HG03565 (cell line): ENCODE measurements around the gene XKR7.
A peak's percentile ranks its signal among the peaks of the same experiment; 100 is the strongest.
"Not testable (repeated sequence)": the region's sequence is repeated elsewhere in the genome, so short reads cannot be mapped to it uniquely, and the experiment has no call there.

Source experiments
- ATAC-seq: cut with Tn5 transposase; IDR thresholded peaks from one replicate; pipeline ENCODE4 v1.9.1; 2021; ENCODE audit warnings: mild to moderate bottlenecking, moderate library complexity; ENCODE audit not compliant: unreplicated experiment

Gene XKR7, protein sequence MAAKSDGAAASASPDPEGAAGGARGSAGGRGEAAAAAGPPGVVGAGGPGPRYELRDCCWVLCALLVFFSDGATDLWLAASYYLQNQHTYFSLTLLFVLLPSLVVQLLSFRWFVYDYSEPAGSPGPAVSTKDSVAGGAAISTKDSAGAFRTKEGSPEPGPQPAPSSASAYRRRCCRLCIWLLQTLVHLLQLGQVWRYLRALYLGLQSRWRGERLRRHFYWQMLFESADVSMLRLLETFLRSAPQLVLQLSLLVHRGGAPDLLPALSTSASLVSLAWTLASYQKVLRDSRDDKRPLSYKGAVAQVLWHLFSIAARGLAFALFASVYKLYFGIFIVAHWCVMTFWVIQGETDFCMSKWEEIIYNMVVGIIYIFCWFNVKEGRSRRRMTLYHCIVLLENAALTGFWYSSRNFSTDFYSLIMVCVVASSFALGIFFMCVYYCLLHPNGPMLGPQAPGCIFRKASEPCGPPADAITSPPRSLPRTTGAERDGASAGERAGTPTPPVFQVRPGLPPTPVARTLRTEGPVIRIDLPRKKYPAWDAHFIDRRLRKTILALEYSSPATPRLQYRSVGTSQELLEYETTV

DNA sequence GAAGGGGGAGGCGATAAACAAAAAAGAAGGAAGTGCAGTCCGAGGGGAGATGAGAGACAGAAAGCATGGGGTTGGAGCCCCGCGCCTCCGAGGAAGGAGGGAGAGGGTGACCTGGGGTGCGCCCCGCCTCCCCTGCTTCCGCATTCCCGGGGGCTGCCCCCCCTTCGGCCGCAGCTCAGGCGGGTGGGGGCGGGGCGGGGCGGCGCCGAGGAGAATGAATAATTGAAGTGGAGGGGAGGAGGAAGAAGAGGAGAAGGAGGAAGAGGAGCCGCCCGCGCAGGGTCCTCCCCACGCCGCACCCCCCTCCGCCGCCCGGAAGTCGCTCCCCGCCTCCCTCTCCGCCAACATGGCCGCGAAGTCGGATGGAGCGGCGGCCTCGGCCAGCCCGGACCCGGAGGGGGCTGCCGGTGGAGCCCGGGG, at the start of gene XKR7:
XKR7 (plus strand) TSS at position 322 of the 420 bp plus-strand sequence; CDS start at position 347, 25 bp downstream.
- no peak for ATAC-seq

DNA sequence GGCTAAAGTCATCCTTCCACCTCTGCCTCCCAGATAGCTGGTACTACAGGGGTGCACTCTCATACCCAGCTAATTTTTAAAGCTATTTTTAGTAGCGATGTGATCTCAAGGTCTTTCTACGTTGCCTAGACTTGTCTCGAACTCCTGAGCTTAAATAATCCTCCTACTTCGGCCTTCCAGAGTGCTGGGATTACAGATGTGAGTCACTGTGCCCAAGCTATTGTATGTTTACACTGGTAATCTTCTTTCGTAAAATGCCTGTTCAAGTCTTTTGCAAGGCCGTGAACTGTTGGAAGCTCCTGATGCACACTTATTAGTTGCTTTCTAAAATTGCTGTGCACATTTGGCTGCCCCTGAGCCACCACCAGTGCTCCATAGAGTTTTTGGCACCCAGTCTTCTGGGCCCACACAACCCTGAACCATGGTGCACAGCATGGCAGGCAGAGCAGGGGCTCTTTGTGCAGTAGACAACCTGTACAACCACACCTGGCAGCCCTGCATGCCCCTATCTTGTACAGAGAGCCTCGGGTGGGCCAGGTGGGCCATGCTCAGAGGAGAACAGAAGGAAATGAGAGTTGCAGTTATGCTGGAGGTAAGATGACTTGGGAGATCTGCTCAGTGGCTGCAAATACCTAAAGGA, 49.4 kb upstream of the XKR7 start:
- ATAC-seq: no peak

DNA sequence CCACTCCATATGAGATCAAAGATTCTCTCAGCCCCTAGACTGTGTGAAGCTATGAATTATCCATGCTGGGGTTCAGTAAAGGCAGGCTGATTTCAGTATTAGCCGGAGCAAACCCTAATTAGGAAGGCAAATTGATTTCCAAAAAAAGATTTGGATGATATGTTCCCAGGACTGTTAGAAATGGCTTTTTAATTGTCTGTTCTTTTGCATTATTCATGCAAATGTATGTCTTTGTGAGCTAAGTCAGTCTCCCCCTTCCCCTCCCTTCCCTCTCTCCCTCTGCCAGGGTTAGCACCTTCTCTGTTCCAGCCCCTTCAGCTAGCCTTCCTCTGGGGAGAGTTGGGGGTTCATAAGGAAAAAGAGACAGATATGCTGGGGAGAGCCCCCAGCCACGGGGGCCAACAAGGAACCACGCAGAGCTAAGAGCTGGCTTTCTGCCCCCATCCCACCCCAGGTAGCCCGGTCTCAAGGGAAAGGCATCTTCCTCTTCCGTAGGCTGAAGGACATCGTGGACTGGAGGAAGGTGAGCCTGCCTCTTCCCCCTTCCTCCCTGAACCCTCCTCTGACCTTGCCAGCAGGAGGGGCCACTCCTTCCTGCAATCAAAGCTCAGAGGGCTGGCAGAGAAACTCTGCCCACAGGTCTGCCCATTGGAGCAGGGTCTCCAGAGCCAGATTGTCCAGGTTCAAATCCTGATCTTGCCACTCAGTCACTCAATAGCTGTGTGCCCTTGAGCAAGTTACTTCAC, 48.4 kb upstream of the XKR7 start:
- no peak for ATAC-seq

DNA sequence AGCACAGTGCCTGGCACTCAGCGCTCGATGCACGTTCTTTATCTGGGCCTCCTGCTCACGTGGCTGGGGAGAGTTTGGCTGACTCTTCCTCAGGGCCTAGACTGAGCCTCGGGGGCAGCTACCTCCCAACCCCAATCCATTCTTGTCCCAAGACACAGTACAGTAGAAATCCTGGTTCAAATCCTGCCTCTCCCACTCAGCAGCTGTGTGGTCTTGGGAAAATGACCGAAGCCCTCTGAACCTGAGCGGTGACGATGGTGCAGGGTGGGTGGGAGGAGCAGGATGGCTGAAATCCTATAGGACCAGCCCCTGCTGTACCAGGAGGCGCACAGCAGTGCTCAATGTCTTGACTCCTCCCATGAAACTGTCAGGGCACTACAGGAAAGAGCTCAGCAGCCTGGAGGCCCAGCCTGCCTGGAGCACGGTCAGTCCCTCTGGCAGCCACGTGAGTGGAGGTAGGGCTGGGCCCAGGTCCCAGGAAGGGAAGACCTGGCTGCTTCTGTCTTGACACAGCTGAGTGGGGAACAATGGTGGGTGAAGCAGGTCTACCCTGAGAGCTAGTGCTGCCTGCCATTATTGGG, 47.6 kb upstream of the XKR7 start:
- ATAC-seq: no peak

DNA sequence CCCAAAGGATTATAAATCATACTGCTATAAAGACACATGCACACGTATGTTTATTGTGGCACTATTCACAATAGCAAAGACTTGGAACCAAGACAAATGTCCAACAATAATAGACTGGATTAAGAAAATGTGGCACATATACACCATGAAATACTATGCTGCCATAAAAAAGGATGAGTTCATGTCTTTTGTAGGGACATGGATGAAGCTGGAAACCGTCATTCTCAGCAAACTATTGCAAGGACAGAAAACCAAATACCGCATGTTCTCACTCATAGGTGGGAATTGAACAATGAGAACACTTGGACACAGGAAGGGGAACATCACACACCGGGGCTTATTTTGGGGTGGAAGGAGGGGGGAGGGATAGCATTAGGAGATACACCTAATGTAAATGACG, 46.5 kb upstream of the XKR7 start:
- not testable (repeated sequence) for ATAC-seq

DNA sequence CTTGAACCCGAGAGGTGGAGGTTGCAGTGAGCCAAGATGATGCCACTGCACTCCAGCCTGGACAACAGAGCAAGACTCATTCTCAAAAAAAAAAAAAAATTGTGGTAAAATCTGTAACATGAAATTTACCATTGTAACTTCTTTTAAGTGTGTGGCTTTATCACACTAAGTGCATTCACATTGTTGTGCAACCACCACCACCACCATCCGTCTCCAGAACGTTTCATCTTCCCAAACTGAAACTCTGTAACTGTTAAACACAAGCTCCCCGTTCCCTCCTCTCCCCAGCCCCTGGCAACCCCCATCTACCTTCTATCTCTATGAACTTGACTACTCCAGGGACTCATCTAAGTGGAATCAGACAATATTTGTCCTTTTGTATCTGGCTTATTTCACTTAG, 45.8 kb upstream of the XKR7 start:
- ATAC-seq: no peak

DNA sequence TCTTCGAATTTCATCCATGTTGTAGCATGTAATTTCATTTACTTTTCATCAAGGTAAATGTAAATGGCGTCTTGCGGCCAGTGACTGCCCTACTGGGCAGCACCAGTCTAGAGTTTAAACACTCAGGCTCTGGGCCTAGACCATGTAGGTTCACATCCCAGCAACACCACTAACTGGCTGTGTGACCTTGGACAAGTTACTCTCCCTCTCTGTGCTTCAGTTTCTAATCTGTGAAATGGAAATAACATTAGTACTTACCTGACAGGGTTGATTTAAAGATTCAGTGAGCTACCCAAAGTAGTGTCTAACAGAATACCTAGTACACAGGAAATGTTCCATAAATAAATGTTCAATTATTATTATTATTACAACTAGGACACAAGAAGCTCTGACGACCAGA, 45.4 kb upstream of the XKR7 start:
- no peak for ATAC-seq

DNA sequence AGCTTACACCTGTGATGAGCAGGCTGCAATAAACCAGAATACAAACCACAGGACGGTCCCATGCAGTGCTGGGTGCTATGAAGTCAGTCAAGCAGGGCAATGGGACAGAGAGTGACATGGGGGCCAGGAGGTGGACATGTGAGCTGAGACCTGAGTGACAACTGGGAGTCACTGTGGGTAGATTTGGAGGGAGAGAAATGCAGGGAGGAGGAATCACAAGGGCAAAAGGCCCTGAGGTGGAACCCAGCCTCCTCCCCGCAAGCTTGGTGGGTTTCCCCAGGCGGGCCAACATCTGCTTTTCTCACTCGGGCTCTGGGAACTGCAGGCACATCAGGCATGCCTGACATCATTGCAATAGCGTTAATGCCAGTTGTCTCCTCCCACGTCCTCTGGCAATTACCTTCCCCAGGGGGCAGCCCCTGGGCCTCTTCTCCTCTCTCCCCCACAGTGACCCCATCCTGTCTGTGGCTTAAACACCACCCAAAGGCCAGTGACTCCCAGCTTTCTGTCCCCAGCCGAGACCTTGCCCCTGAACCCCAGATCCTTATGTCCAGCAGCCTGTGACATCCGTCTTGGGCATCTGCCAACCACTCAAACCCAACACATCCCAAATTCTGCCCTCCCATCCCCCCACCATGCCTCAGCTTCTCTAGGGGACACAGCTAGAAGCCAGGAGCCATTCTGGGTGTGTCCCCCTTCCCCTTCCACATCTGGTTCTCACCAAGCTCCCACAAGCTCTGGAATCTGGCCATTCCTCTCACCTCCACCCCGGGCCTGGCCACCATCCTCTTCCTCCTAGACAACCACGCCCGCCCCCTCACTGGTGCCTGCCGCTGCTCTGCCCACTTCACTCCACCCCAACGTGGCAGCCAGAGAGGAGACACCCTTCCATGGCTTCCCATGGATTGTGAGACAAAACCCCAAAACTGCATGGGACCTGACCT, 44.3 kb upstream of the XKR7 start:
- ATAC-seq: peak; percentile 62

DNA sequence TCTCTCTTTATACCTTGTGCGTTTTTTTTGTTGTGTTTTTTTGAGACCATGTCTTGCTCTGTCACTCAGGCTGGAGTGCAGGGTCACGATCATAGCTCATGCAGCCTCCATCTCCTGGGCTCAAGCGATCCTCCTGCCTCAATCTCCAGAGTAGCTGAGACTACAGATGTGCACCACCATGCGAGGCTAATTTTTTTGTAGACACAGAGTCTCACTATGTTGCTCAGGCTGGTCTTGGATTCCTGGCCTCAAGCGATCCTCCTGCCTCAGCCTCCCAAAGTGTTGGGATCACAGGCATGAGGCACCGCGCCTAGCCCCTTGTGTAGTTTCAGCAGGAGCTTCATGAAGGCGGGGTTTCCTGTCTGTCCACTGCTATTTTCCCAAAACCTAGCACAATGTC, 43.4 kb upstream of the XKR7 start:
- ATAC-seq: no peak

DNA sequence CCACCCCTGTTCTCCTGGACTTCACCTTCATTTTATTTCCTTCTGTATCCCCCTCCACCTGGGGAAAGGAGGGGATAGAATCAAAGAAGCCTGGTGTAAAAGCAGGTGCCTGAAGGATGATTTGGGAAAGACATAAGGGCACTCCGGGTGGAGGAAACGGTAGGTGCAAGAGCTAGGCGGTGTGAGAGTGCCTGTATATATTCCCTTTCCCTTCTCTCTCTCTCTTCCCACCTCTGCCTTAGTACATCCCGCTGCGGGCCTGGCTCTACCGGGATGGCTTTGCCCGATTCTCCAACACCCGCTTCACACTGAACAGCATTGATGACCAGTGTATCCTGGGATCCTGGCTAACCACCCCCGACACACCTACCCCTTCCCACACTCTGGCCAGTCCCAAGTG, 42.3 kb upstream of the XKR7 start:
- no peak for ATAC-seq

DNA sequence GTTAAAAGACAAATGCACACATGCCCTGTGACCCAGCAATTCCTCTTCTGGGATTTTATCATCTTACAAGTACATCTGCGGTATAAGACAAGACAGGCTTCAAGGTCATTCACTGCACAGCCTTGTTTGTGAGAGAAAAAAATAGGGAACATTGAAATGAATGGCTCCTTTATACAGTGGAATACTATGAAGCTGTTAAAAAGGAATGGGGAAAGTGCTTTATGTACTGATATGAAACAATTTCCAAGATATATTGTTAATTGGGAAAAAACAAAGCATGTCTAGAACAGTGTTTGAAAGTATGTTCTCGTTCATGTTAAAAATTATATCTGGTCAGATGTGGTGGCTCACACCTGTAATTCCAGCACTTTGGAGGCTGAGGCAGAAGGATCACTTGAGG, 41.5 kb upstream of the XKR7 start:
- no peak for ATAC-seq

DNA sequence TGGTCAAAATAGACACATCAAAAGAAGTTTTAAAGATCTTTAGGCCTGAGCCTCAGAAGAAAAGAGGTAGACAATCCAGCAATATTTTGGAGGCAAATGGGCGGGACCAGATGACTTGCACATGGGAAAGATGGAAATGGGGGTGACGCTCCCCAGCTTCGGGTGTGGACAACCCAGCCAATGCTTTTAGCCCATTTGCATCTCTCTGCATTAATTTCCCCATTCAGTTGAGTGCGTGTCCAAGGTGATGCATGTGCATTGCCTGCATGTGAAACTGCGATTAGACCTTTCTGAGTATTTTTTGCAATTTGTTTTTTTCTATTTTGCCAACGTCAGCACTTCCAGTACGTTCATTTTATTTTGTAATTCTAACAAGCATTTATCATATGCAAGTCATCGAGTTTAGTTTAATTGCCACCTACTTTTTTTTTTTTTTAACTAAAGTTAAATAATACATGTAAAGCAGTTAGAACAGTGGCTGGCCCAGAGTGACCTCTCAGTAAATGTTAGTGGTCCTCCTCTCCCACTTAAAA, 40.3 kb upstream of the XKR7 start:
- ATAC-seq: no peak

DNA sequence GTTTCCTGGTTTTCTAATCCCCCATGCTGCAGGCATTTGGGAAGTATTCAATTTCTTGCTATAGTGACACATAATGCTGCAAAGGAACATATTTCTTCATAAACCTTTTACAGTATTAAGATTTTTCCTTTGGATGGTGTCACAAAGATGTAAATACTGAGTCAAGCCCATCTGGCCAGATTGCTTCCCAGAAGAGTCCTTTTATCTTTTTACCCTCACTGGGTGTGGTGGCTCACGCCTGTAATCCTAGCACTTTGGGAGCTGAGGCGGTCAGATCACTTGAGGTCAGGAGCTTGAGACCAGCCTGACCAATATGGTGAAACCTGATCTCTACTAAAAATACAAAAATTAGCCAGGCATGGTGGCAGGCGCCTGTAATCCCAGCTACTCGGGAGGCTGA, 38.3 kb upstream of the XKR7 start:
- not testable (repeated sequence) for ATAC-seq

DNA sequence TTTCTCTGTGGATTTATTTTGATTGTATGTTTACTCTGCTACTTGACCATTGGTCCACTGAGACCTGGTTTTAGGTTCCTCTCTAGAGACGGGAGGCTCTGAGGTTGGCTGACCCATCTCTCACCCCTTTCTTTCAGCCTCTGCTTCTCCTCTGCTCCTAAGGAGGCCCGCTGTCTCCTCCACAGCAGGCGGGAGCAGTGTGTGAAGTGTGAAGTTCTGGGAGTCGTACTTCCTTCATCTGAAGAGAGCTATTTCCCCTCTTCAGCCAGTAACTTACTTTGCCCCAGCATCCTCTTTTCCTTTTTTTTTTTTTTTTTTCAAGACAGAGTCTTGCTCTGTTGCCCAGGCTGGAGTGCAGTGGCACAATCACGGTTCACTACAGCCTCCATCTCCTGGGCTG, 37.2 kb upstream of the XKR7 start:
- no peak for ATAC-seq

DNA sequence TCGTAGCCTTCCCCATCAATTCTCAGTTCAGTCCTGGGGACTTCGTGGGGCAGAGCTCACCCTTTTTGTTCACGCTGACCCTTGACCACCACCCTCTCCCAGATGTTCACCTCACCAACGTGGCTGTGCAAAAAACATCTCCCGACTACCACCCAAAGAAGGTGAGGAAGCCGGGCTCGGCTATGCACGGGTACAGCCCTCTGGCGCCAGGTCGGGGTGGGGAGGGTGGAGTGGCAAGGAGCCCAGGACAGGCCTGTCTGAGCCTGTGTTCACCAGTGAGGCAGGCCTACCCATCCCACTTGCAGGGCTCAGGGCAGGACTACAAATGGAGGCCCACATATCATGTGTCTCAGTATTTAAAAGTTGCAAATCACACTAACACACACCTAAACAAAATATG, 34.3 kb upstream of the XKR7 start:
- ATAC-seq: no peak

DNA sequence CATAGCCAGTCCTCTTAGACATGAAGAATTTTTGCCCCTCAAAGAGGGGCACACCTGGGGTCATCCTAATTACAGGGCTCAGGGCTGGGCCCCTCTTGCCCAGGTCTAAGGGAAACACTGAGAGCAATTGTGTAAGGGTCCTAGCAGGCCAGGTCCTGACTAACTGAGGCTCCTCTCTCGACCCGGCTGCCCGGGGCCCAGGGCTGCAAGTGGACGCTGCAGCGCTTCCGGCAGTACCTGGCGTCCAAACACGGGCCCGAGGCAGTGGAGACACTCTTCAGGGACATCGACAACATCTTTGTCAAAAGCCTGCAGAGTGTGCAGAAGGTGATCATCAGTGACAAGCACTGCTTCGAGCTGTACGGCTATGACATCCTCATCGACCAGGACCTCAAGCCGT, 33.5 kb upstream of the XKR7 start:
- no peak for ATAC-seq

DNA sequence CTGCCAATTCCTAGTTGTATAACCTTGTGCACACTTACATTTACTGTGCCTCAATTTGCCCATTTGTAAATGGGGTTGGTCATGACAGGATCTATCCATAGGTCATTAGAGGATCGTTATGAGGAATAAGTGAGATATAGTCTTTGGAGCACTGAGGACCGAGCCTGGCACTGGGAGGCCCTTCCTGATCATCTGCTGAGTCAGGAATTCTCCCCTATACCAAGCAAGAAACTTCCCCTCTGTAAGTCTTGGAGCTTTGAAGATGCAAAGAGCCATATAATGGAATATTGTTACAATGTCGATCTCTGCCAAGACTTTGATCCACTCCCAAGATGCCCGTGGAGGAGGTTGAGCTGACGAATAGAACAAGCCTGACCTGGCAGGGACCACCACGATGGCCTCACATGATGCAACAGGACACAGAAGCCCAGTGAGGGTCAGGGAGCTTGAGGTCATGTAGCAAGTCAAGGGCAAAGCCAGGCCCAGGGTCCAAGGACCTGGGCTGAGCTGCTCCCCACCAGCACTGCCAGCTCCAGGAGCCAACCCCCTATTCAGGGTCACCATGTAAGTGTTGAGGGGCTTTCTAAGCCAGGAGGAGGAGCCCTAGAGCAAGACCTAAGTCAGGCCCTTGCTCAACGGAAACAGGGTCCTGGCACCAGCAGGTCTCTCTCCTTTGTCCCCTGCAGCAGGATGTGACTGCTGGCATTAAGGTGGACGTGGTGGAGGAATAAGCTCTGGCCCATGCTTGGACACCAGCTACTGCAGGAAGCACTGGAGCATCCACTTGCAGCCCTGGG, 32.8 kb upstream of the XKR7 start:
- ATAC-seq: no peak

DNA sequence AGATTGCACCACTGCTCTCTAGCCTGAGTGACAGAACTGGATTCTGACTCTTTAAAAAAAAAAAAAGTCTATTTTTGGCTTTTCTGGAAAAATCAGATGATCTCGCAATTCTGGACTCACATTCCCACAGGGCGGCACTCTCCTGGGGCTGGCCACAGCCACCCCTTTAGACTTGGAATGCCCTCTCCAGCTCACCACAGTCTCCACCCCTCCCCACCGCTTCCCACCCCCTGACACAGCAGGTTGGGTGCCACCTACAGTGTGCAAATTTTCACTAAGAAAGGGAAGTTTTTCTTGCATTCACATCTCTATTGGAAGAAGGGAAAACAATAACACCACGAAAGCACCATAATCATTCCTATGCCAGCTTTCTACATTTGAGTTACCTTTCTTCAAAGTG, 31.5 kb upstream of the XKR7 start:
- no peak for ATAC-seq

DNA sequence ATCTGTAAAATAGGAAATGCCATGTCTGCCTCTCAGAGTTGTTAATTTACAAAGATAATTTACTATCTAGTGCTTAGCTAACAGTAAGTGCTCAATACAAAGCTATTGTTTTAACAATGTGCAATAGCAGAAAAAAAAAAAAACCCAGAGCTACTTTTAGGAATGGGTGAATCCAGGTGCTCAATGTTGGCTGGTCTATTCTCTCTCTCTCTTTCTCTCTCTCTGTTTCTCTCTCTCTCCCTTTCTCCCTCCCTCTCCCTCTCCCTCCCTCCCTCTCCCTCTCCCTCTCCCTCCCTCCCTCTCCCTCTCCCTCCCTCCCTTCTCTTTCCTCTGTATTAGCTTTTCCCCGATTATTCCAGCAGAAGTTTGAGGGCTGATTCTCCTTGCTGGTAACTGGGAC, 30.1 kb upstream of the XKR7 start:
- no peak for ATAC-seq
